ENCODE data around the gene PELI1. TPM values are rescaled to one million over a fixed set of nuclear protein-coding genes. Genes with fewer than 3 reads are reported as not detected.

The PELI1 gene
- total and polyA plus RNA-seq, 9 donors, result 5.7 to 14.4 (median 12.0) TPM

DNA sequence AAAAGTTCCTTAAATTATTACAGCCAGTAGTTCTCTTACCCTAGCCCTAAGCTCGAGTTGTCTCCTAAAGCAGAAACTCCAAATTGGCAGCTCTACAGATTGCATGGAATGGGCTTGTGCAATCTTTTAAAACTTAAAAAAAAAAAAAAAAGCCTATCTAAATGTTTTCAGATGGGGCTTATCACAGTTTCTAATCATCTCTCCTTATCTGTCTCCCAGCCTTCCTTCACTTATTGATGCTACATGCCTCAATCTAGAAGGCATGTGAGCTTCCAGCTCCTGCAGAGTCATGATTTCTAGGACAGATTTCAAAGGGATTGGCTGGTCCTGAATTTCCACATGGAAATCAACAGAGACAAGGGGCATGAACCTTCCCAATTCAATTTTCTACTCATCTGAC is 33.1 kb upstream of the PELI1 start:
- no peak for DNase-seq
- no peak overlapping the region for H3K4me3 ChIP-seq
- no peak overlapping the region for H3K27ac ChIP-seq
- intact Hi-C loops (cut with DNase I), result no loop called here
- no peaks in the 10 kb centered on the region for H3K9me3 ChIP-seq
- peaks cover 1% of the 10 kb centered on the region for H3K4me1 ChIP-seq (ENCODE audit: insufficient read depth)
- no peaks in the 10 kb centered on the region for H3K27me3 ChIP-seq
- WGBS, 3 donors, result 16 to 37% (median 37%) methylated on average over 1 of the region's 1 CpG
- no peak for TF ChIP-seq POLR2A (IDR thresholded peaks at IDR 0.05)
- TF ChIP-seq EP300 (IDR thresholded peaks at IDR 0.05), result no peak
- TF ChIP-seq, protein P1, sequence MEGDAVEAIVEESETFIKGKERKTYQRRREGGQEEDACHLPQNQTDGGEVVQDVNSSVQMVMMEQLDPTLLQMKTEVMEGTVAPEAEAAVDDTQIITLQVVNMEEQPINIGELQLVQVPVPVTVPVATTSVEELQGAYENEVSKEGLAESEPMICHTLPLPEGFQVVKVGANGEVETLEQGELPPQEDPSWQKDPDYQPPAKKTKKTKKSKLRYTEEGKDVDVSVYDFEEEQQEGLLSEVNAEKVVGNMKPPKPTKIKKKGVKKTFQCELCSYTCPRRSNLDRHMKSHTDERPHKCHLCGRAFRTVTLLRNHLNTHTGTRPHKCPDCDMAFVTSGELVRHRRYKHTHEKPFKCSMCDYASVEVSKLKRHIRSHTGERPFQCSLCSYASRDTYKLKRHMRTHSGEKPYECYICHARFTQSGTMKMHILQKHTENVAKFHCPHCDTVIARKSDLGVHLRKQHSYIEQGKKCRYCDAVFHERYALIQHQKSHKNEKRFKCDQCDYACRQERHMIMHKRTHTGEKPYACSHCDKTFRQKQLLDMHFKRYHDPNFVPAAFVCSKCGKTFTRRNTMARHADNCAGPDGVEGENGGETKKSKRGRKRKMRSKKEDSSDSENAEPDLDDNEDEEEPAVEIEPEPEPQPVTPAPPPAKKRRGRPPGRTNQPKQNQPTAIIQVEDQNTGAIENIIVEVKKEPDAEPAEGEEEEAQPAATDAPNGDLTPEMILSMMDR (IDR thresholded peaks at IDR 0.05), result no peak
- H3K36me3 ChIP-seq, result no peaks in the 10 kb centered on the region

DNA sequence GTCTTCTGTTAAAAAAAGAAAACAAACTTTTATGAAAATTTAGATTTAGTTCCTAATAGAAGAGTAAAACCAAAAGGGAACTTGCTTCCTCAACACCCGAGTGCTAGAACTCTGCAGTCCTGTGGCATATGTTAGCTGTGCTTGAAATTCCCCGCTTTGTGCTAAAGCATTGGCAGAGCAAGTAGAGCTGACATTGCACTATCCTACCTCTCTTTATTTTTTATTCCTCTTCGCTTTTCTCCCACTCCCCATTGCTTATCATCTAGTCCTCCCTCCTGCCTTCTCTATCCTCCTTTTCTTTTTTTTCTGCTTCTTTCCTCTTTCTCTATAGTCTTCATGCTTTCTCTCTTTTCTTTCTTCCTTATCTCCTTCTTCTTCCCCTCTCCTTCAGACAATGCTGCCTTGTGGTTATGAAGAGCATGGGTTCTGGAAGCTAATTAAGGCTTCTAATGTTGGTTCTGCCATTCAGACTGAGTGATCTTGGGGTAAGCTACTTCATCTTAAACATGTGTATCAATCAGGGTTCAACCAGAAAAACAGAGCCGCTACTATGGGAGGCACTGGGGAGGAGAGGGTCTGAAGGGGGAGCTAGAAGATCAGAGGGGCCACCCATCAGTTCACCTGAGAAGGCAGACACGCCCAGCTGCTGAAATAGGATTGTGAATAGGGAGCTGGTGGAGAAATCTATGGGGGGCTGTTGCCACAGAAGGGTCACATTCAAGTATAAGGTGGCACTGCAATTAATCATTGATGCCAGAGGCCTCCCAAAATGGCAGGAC is 31.4 kb upstream of the PELI1 start:
- 89 to 91% (median 91%) methylated on average over 5 of the region's 5 CpGs for WGBS, 3 donors
- intact Hi-C loops (cut with DNase I), result no loop called here
- Histone ChIP-seq H3K27ac (no peak overlapping the region), H3K9me3 (no peaks in the 10 kb centered on the region), H3K4me1 (ENCODE audit: insufficient read depth) (peaks cover 1% of the 10 kb centered on the region), H3K4me3 (no peak overlapping the region), H3K36me3 (no peaks in the 10 kb centered on the region), H3K27me3 (no peaks in the 10 kb centered on the region)
- TF ChIP-seq, protein P1 (IDR thresholded peaks at IDR 0.05), result no peak
- TF ChIP-seq POLR2A (IDR thresholded peaks at IDR 0.05) (no peak), EP300 (IDR thresholded peaks at IDR 0.05) (no peak)
- DNase-seq, result no peak

DNA sequence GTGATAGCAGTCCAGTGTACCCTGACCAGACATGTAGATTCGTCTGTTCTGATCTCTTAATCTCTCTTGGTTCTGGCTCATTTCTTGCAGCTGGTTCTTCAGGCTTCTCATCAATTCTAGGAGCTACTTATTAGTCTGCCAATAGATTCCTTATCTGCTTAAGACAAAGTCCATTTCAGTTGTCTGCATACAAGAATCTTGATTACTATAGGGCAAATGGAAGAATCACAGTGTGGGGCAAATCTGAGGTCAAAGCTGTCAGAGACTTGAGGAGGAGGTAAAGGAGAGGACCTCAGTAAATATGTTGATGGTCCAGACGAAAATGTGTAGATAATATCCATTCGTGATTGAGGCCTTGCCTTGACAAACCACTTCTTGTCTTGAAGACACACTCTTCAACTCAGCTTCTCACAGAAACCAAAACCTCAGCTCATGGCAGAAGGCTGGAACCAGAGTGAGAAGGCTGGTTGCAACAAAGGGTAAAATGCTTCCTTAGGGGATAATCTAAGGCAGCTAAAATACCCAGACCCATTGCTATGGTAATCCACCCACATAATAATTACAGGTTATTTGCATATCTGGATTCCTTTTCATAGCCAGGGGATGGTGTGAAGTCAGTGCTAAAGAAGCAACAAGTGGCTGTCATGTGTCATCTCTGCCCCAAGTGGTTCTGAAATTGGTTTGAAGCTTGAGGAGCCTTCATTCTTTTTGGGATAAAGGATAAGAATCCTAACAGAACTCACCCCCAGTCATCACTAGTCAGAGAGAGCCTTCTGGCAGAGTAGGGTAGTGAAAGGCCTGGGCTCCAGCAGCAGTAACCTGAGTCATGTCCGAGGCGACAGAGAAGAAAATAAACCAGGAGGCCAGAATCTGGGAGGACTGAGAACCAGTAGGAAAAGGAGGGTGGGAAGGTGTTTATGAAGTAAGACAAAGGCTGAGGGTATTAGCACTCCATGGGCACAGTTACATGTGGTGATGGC is 29.2 kb upstream of the PELI1 start:
- DNase-seq, result no peak
- no peak overlapping the region for H3K27ac ChIP-seq
- H3K27me3 ChIP-seq, result no peaks in the 10 kb centered on the region
- WGBS, 3 donors, result 77 to 91% (median 79%) methylated on average over 5 of the region's 5 CpGs
- no peak for TF ChIP-seq POLR2A (IDR thresholded peaks at IDR 0.05)
- TF ChIP-seq EP300 (IDR thresholded peaks at IDR 0.05), result no peak
- TF ChIP-seq, protein P1 (IDR thresholded peaks at IDR 0.05), result no peak
- intact Hi-C loops (cut with DNase I), result no loop called here
- H3K4me3 ChIP-seq, result no peak overlapping the region
- H3K36me3 ChIP-seq, result no peaks in the 10 kb centered on the region
- no peaks in the 10 kb centered on the region for H3K9me3 ChIP-seq
- H3K4me1 ChIP-seq (ENCODE audit: insufficient read depth), result no peaks in the 10 kb centered on the region

DNA sequence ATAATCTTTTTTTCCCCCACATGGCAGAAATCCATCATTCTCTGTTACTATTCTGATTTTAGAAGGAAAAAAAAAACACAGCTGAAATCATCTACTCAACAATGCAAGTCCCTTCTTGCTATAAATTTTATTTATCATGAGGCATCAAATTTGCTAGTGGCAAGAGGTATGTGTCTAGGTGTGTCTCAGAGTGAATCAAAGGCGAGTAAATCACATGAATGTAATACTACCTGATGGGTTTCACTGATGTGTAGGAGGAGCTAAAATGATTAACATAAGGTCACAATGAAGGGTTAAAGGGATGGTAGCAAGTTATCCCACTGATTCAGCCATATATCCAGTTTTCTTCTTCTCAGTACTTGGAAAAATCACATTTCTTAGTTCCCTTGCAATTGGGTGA is 24.5 kb upstream of the PELI1 start:
- H3K4me1 ChIP-seq (ENCODE audit: insufficient read depth), result no peaks in the 10 kb centered on the region
- no peak overlapping the region for H3K27ac ChIP-seq
- no peaks in the 10 kb centered on the region for H3K9me3 ChIP-seq
- DNase-seq, result no peak
- no peaks in the 10 kb centered on the region for H3K27me3 ChIP-seq
- TF ChIP-seq EP300 (IDR thresholded peaks at IDR 0.05) (no peak), POLR2A (IDR thresholded peaks at IDR 0.05) (no peak)
- TF ChIP-seq, protein P1 (IDR thresholded peaks at IDR 0.05), result no peak
- no peak overlapping the region for H3K4me3 ChIP-seq
- 91 to 98% (median 97%) methylated on average over 1 of the region's 1 CpG for WGBS, 3 donors
- intact Hi-C loops (cut with DNase I), result no loop called here
- H3K36me3 ChIP-seq, result no peaks in the 10 kb centered on the region
